Mesendoderm (in vitro differentiated cells): Measurements from ENCODE around the gene SERPINA1.

Experiments used
- DNase-seq: peaks from one replicate; pipeline ENCODE4 v3.0.0; 2013
- H2AK5ac ChIP-seq: 2 replicates; pipeline ENCODE4 v1.6.1; 2013; ENCODE audit warnings: low read length, inconsistent platforms
- H2BK120ac ChIP-seq: 2 replicates; pipeline ENCODE4 v1.6.1; 2013; ENCODE audit warnings: low read depth, mild to moderate bottlenecking, low read length, moderate library complexity, mixed read lengths
- H2BK15ac ChIP-seq: replicated peaks from 2 replicates; pipeline ENCODE4 v1.6.1; 2013; ENCODE audit warnings: low read depth, mild to moderate bottlenecking, moderate library complexity
- H2BK5ac ChIP-seq: 2 replicates; pipeline ENCODE4 v1.6.1; 2013; ENCODE audit warnings: low read length, inconsistent platforms
- H3K18ac ChIP-seq: 2 replicates; pipeline ENCODE4 v1.6.1; 2013; ENCODE audit warnings: mild to moderate bottlenecking, low read length, mixed read lengths
- H3K23ac ChIP-seq: one replicate; pipeline ENCODE4 v1.6.1; 2013; ENCODE audit warnings: low read length
- H3K27ac ChIP-seq: 2 replicates; pipeline ENCODE4 v1.5.1; 2013; ENCODE audit warnings: low read depth, mild to moderate bottlenecking, inconsistent platforms, low read length, moderate library complexity
- H3K27me3 ChIP-seq: 2 replicates; pipeline ENCODE4 v1.6.1; 2013; ENCODE audit warnings: low read length, control low read depth, mild to moderate bottlenecking, inconsistent platforms; ENCODE audit not compliant: insufficient read depth, poor library complexity
- H3K36me3 ChIP-seq: 2 replicates; pipeline ENCODE4 v1.6.1; 2013; ENCODE audit warnings: low read length, inconsistent platforms; ENCODE audit not compliant: control insufficient read depth, insufficient read depth
- H3K4ac ChIP-seq: one replicate; pipeline ENCODE4 v1.6.1; 2013; ENCODE audit warnings: low read depth, mild to moderate bottlenecking, low read length, moderate library complexity
- H3K4me1 ChIP-seq: 2 replicates; pipeline ENCODE4 v1.6.1; 2013; ENCODE audit warnings: low read depth, low read length, inconsistent platforms; ENCODE audit not compliant: control insufficient read depth
- H3K4me2 ChIP-seq: 2 replicates; pipeline ENCODE4 v1.6.1; 2013; ENCODE audit warnings: low read length
- H3K4me3 ChIP-seq: 2 replicates; pipeline ENCODE4 v1.5.1; 2013; ENCODE audit warnings: mild to moderate bottlenecking, low read length
- H3K56ac ChIP-seq: one replicate; pipeline ENCODE4 v1.6.1; 2013; ENCODE audit warnings: low read length
- H3K79me1 ChIP-seq: 2 replicates; pipeline ENCODE4 v1.6.1; 2013; ENCODE audit warnings: low read length, inconsistent platforms
- H3K79me2 ChIP-seq: 2 replicates; pipeline ENCODE4 v1.6.1; 2013; ENCODE audit warnings: mild to moderate bottlenecking, low read length; ENCODE audit not compliant: control insufficient read depth, insufficient read depth
- H3K9ac ChIP-seq: 2 replicates; pipeline ENCODE4 v1.6.1; 2013; ENCODE audit warnings: low read length, inconsistent platforms
- H4K5ac ChIP-seq: one replicate; pipeline ENCODE4 v1.6.1; 2013; ENCODE audit warnings: low read length
- H4K8ac ChIP-seq: one replicate; pipeline ENCODE4 v1.6.1; 2013; ENCODE audit warnings: low read depth, mild to moderate bottlenecking, control low read depth, low read length, moderate library complexity
- WGBS: extraction: QIAGEN DNeasy Blood & Tissue Kit; methylation state at CpG from one replicate; pipeline ENCODE4 v1.1.7; 2013; ENCODE audit warnings: low lambda C conversion rate, missing lambda C conversion rate; ENCODE audit not compliant: insufficient coverage; ENCODE audit errors: extremely low coverage; 5-methylcytosine and 5-hydroxymethylcytosine counted together

Gene SERPINA1

GRCh38 chr14:94330432-94330831, 58.0 kb downstream of the SERPINA1 start:
- DNase-seq, result no peak
- H2AK5ac ChIP-seq, result no peak overlapping the region
- H3K9ac ChIP-seq, result no peak overlapping the region
- no peaks in the 10 kb centered on the region for H3K27me3 ChIP-seq
- H2BK15ac ChIP-seq, result no peak overlapping the region
- no peaks in the 10 kb centered on the region for H3K36me3 ChIP-seq
- H3K56ac ChIP-seq, result no peak overlapping the region
- H2BK120ac ChIP-seq, result no peak overlapping the region
- no peak overlapping the region for H3K4me3 ChIP-seq
- no peak overlapping the region for H3K18ac ChIP-seq
- no peaks in the 10 kb centered on the region for H3K4me1 ChIP-seq
- no peak overlapping the region for H2BK5ac ChIP-seq
- no peak overlapping the region for H3K4ac ChIP-seq
- H3K4me2 ChIP-seq, result no peak overlapping the region
- no peak overlapping the region for H4K5ac ChIP-seq
- H3K27ac ChIP-seq, result no peak overlapping the region
- H3K23ac ChIP-seq, result no peak overlapping the region
- no peak overlapping the region for H4K8ac ChIP-seq
- no CpG with 5 or more reads among the region's 3 CpGs for WGBS
- H3K79me1 ChIP-seq, result no peaks in the 10 kb centered on the region
- H3K79me2 ChIP-seq, result no peaks in the 10 kb centered on the region

GRCh38 chr14:94329857-94330256, 58.5 kb downstream of the SERPINA1 start:
- H3K4ac ChIP-seq, result no peak overlapping the region
- no peaks in the 10 kb centered on the region for H3K79me2 ChIP-seq

GRCh38 chr14:94328196-94328595, 60.2 kb downstream of the SERPINA1 start:
- H3K4me3 ChIP-seq, result no peak overlapping the region
- H3K23ac ChIP-seq, result no peak overlapping the region
- no peaks in the 10 kb centered on the region for H3K79me1 ChIP-seq
- H4K5ac ChIP-seq, result no peak overlapping the region
- no peak overlapping the region for H2BK15ac ChIP-seq
- peaks cover under 1% of the 10 kb centered on the region for H3K4me1 ChIP-seq
- no CpG with 5 or more reads among the region's 2 CpGs for WGBS
- H3K18ac ChIP-seq, result no peak overlapping the region
- no peak overlapping the region for H2BK5ac ChIP-seq
- H3K4ac ChIP-seq, result no peak overlapping the region
- H2AK5ac ChIP-seq, result no peak overlapping the region
- no peak overlapping the region for H3K56ac ChIP-seq
- no peaks in the 10 kb centered on the region for H3K79me2 ChIP-seq
- H3K36me3 ChIP-seq, result no peaks in the 10 kb centered on the region
- no peaks in the 10 kb centered on the region for H3K27me3 ChIP-seq
- H3K27ac ChIP-seq, result no peak overlapping the region
- H3K9ac ChIP-seq, result no peak overlapping the region
- no peak overlapping the region for H2BK120ac ChIP-seq
- no peak overlapping the region for H3K4me2 ChIP-seq
- H4K8ac ChIP-seq, result no peak overlapping the region
- no peak for DNase-seq

More at GRCh38 chr14:94329857-94330256, 58.5 kb downstream of the SERPINA1 start:
- H3K27me3 ChIP-seq, result no peaks in the 10 kb centered on the region
- H2BK5ac ChIP-seq, result no peak overlapping the region
- no peaks in the 10 kb centered on the region for H3K79me1 ChIP-seq
- no peak overlapping the region for H3K4me2 ChIP-seq
- no peak overlapping the region for H2BK120ac ChIP-seq
- no peaks in the 10 kb centered on the region for H3K36me3 ChIP-seq
- no peak for DNase-seq
- no peak overlapping the region for H4K8ac ChIP-seq
- H4K5ac ChIP-seq, result no peak overlapping the region
- H3K23ac ChIP-seq, result no peak overlapping the region
- no peak overlapping the region for H2BK15ac ChIP-seq
- no peak overlapping the region for H3K56ac ChIP-seq
- H3K18ac ChIP-seq, result no peak overlapping the region
- no peak overlapping the region for H2AK5ac ChIP-seq
- no peak overlapping the region for H3K27ac ChIP-seq
- no peak overlapping the region for H3K4me3 ChIP-seq
- WGBS, result no CpG with 5 or more reads among the region's 4 CpGs
- H3K9ac ChIP-seq, result no peak overlapping the region
- no peaks in the 10 kb centered on the region for H3K4me1 ChIP-seq
